Measurements from ENCODE around the gene SYNGR2. TPM values are rescaled to one million over a fixed set of nuclear protein-coding genes. Genes with fewer than 3 reads are reported as not detected.

The SYNGR2 gene
- total and polyA plus RNA-seq, 9 of the 15 experiments (the other 6 are each of a cell fraction or from before 2014, with no cell fraction given): 1.4 to 173 (median 87.8) TPM

- Histone ChIP-seq H3K36me3 (ENCODE audit: control insufficient read depth, insufficient read depth, low read length) (peaks cover 93% of the 10 kb centered on the region; the same call in 2 of the 3 replicates), H3K27me3 (ENCODE audit: control insufficient read depth in 2 of 2, insufficient read depth in 2 of 2, low read length in 2 of 2) (no peaks in the 10 kb centered on the region), H3K79me2 (ENCODE audit: control insufficient read depth, insufficient read depth, low read length) (peaks cover 15% of the 10 kb centered on the region), H3K4me2 (ENCODE audit: insufficient read depth, low read length) (no peak overlapping the region), H3K4me1 (replicated peaks in 1 of 2; ENCODE audit: control insufficient read depth in 2 of 2, insufficient read depth in 2 of 2, low read length in 2 of 2) (peaks cover 7 to 57% of the 10 kb centered on the region in 2 experiments), H2AFZ (ENCODE audit: low read depth, low read length) (no peak overlapping the region), H3K9me3 (replicated peaks; ENCODE audit: control insufficient read depth, insufficient read depth, low read depth, low read length) (no peaks in the 10 kb centered on the region), H4K20me1 (replicated peaks; ENCODE audit: control insufficient read depth, insufficient read depth, low read length) (peaks cover 8% of the 10 kb centered on the region; the same call in 1 of the 2 replicates), H3K9me1 (ENCODE audit: control insufficient read depth, insufficient read depth, low read length) (no peaks in the 10 kb centered on the region), H3K27ac (ENCODE audit: extremely low read depth, low read depth, low read length) (no peak overlapping the region; the same call in 2 of the 3 replicates), H3K9ac (ENCODE audit: insufficient read depth in 1 of 2, low read depth in 2 of 2, low read length in 2 of 2) (peak overlapping the region in 1 of 2 experiments; percentile 79; a peak in 2 of 4 replicates), H3K4me3 (no peak overlapping the region)
- FAIRE-seq (no peak), DNase-seq (ENCODE audit: extremely low read depth in 1 of 4, low spot score in 3 of 4) (no peak), ATAC-seq (no peak)
- POLR2A ChIA-PET: interaction anchor here (1.0 to 3.7 kb wide), 10 partner anchors 9 to 90 kb away, joined by 3 to 27 read pairs (median 6); partner anchors contain the start of genes AFMID, TK1 and TMC6
- no TSS peak for BruUV-seq (replicated peaks)
- intact Hi-C loops (cut with micrococcal nuclease) (loop anchor here (5.0 kb wide), 1 partner anchor 33 kb away; no protein-coding TSS in a partner anchor), in situ Hi-C loops (cut with MboI) (loop anchor here (5.0 kb wide), 1 partner anchor 63 kb away; no protein-coding TSS in a partner anchor)
- CTCF ChIA-PET (ENCODE audit: low intra/inter-chr PET ratio): interaction anchor here (2.6 kb wide), 1 partner anchor 62 kb away, joined by 34 read pairs; no protein-coding TSS in a partner anchor
- 92% methylated on average over 27 of the region's 28 CpGs for WGBS (ENCODE audit: insufficient coverage, low coverage, missing lambda C conversion rate)
- TF ChIP-seq FOXA1 (IDR thresholded peaks at IDR 0.05; ENCODE audit: borderline replicate concordance): no peak
- TF ChIP-seq, protein P1, sequence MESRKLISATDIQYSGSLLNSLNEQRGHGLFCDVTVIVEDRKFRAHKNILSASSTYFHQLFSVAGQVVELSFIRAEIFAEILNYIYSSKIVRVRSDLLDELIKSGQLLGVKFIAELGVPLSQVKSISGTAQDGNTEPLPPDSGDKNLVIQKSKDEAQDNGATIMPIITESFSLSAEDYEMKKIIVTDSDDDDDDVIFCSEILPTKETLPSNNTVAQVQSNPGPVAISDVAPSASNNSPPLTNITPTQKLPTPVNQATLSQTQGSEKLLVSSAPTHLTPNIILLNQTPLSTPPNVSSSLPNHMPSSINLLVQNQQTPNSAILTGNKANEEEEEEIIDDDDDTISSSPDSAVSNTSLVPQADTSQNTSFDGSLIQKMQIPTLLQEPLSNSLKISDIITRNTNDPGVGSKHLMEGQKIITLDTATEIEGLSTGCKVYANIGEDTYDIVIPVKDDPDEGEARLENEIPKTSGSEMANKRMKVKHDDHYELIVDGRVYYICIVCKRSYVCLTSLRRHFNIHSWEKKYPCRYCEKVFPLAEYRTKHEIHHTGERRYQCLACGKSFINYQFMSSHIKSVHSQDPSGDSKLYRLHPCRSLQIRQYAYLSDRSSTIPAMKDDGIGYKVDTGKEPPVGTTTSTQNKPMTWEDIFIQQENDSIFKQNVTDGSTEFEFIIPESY (CRISPR knock-in tag; IDR thresholded peaks at IDR 0.05): peak; percentile 91
- no peak for TF ChIP-seq POLR3G (IDR thresholded peaks at IDR 0.05; ENCODE audit: extremely low read depth, insufficient read length, insufficient replicate concordance)
- peak; percentile 6 for TF ChIP-seq HMGN3 (IDR thresholded peaks at IDR 0.05; ENCODE audit: borderline replicate concordance, extremely low read depth, insufficient read length, low read depth, low read length)
- TF ChIP-seq CREB3L1 (IDR thresholded peaks at IDR 0.05; ENCODE audit: borderline replicate concordance, low read depth): no peak
- no peak for TF ChIP-seq ZNF668 (CRISPR knock-in tag; IDR thresholded peaks at IDR 0.05)
- TF ChIP-seq ILF3 (IDR thresholded peaks at IDR 0.05; ENCODE audit: borderline replicate concordance): 0 out of 2 replicates have a peak, but pooled peaks have one; percentile 26
- peak; percentile 18 for TF ChIP-seq FIP1L1 (IDR thresholded peaks at IDR 0.05; ENCODE audit: low read depth, low read length, poor library complexity, severe bottlenecking)
- no peak for TF ChIP-seq CSDE1 (IDR thresholded peaks at IDR 0.05)
- no peak for TF ChIP-seq NEUROD1 (IDR thresholded peaks at IDR 0.05; ENCODE audit: borderline replicate concordance, low read depth, low read length, partially characterized antibody)
- TF ChIP-seq FOXP4 (CRISPR knock-in tag; IDR thresholded peaks at IDR 0.05; ENCODE audit: borderline replicate concordance): 0 out of 2 replicates have a peak, but pooled peaks have one; percentile 34
- TF ChIP-seq LEF1 (IDR thresholded peaks at IDR 0.05): no peak
- TF ChIP-seq MBD2 (IDR thresholded peaks at IDR 0.05; ENCODE audit: borderline replicate concordance, low read depth): no peak
- no peak for TF ChIP-seq ZNF224 (CRISPR knock-in tag; IDR thresholded peaks at IDR 0.05)
- TF ChIP-seq RBM22 (IDR thresholded peaks at IDR 0.05; ENCODE audit: low read depth, low read length, poor library complexity, severe bottlenecking): peak; percentile 85
Measured at GRCh38 chr17:78174870-78175642, 6.7 kb downstream of the SYNGR2 start.

All from K562 (cell line).